Measurements from ENCODE around the gene CABLES1. TPM values are rescaled to one million over a fixed set of nuclear protein-coding genes. Genes with fewer than 3 reads are reported as not detected.

Gene CABLES1
- polyA plus RNA-seq, 1 donor (not counting 4 experiments of a cell fraction or from before 2014, with no cell fraction given) = 1.00 TPM

GRCh38 chr18:23200756-23201155 lies 65.5 kb downstream of the CABLES1 start:
- Histone ChIP-seq H3K4me2 (ENCODE audit: control insufficient read depth, extremely low read depth, insufficient read depth, low read depth, low read length) (no peak overlapping the region), H3K27ac (ENCODE audit: control insufficient read depth, insufficient read depth, low read length) (no peak overlapping the region), H3K79me2 (ENCODE audit: control insufficient read depth, insufficient read depth, low read length) (no peaks in the 10 kb centered on the region), H2AFZ (ENCODE audit: control insufficient read depth, low read length) (no peak overlapping the region), H3K4me3 (ENCODE audit: control insufficient read depth in 2 of 3, extremely low read depth in 1 of 3, insufficient read depth in 2 of 3, low read depth in 1 of 3, low read length in 3 of 3) (no peak overlapping the region), H3K9ac (ENCODE audit: control insufficient read depth, extremely low read depth, insufficient read depth, low read length) (no peak overlapping the region), H4K20me1 (ENCODE audit: control insufficient read depth, extremely low read depth, insufficient read depth, low read length) (no peaks in the 10 kb centered on the region), H3K9me1 (ENCODE audit: control insufficient read depth, extremely low read depth, insufficient read depth, low read length) (no peaks in the 10 kb centered on the region), H3K36me3 (ENCODE audit: control insufficient read depth in 2 of 2, extremely low read depth in 1 of 2, insufficient read depth in 2 of 2, low read length in 2 of 2) (no peaks in the 10 kb centered on the region), H3K9me3 (ENCODE audit: control insufficient read depth, low read depth, low read length) (no peaks in the 10 kb centered on the region), H3K4me1 (ENCODE audit: control insufficient read depth, extremely low read depth, insufficient read depth, low read length) (no peaks in the 10 kb centered on the region), H3K27me3 (ENCODE audit: control insufficient read depth, extremely low read depth, insufficient read depth, low read length) (no peaks in the 10 kb centered on the region)
- no peak for FAIRE-seq
- TF ChIP-seq, protein P1, sequence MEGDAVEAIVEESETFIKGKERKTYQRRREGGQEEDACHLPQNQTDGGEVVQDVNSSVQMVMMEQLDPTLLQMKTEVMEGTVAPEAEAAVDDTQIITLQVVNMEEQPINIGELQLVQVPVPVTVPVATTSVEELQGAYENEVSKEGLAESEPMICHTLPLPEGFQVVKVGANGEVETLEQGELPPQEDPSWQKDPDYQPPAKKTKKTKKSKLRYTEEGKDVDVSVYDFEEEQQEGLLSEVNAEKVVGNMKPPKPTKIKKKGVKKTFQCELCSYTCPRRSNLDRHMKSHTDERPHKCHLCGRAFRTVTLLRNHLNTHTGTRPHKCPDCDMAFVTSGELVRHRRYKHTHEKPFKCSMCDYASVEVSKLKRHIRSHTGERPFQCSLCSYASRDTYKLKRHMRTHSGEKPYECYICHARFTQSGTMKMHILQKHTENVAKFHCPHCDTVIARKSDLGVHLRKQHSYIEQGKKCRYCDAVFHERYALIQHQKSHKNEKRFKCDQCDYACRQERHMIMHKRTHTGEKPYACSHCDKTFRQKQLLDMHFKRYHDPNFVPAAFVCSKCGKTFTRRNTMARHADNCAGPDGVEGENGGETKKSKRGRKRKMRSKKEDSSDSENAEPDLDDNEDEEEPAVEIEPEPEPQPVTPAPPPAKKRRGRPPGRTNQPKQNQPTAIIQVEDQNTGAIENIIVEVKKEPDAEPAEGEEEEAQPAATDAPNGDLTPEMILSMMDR (optimal IDR thresholded peaks at IDR 0.05 in 1 of 3, IDR thresholded peaks at IDR 0.05 in 1 of 3, conservative IDR thresholded peaks at IDR 0.05 in 1 of 3; ENCODE audit: extremely low read depth in 1 of 3, insufficient read depth in 2 of 3, low read length in 3 of 3) = no peak
- no peak for TF ChIP-seq EZH2 (IDR thresholded peaks at IDR 0.05; ENCODE audit: low read length)
- dilution Hi-C loops (cut with MboI; ENCODE audit: extremely low pct_ligation_motif_present, low sequenced_read_pairs) = no loop called here
- DNase-seq (ENCODE audit: low read depth, low spot score) = no peak

- no peak for DNase-seq (ENCODE audit: low read depth, low spot score)
- Histone ChIP-seq H3K9ac (ENCODE audit: control insufficient read depth, extremely low read depth, insufficient read depth, low read length) (no peak overlapping the region), H2AFZ (ENCODE audit: control insufficient read depth, low read length) (no peak overlapping the region)
These were observed 66.5 kb downstream of the CABLES1 start for GRCh38 chr18:23201741-23202140.

More at GRCh38 chr18:23201741-23202140, 66.5 kb downstream of the CABLES1 start:
- no peaks in the 10 kb centered on the region for H3K9me1 ChIP-seq (ENCODE audit: control insufficient read depth, extremely low read depth, insufficient read depth, low read length)
- no peaks in the 10 kb centered on the region for H3K36me3 ChIP-seq (ENCODE audit: control insufficient read depth in 2 of 2, extremely low read depth in 1 of 2, insufficient read depth in 2 of 2, low read length in 2 of 2)
- no peaks in the 10 kb centered on the region for H3K27me3 ChIP-seq (ENCODE audit: control insufficient read depth, extremely low read depth, insufficient read depth, low read length)
- H3K4me3 ChIP-seq (ENCODE audit: control insufficient read depth in 2 of 3, extremely low read depth in 1 of 3, insufficient read depth in 2 of 3, low read depth in 1 of 3, low read length in 3 of 3) = no peak overlapping the region
- H3K4me1 ChIP-seq (ENCODE audit: control insufficient read depth, extremely low read depth, insufficient read depth, low read length) = no peaks in the 10 kb centered on the region
- no peaks in the 10 kb centered on the region for H4K20me1 ChIP-seq (ENCODE audit: control insufficient read depth, extremely low read depth, insufficient read depth, low read length)
- H3K4me2 ChIP-seq (ENCODE audit: control insufficient read depth, extremely low read depth, insufficient read depth, low read depth, low read length) = no peak overlapping the region
- H3K79me2 ChIP-seq (ENCODE audit: control insufficient read depth, insufficient read depth, low read length) = no peaks in the 10 kb centered on the region
- no peak overlapping the region for H3K27ac ChIP-seq (ENCODE audit: control insufficient read depth, insufficient read depth, low read length)
- no peak for FAIRE-seq
- dilution Hi-C loops (cut with MboI; ENCODE audit: extremely low pct_ligation_motif_present, low sequenced_read_pairs) = no loop called here
- H3K9me3 ChIP-seq (ENCODE audit: control insufficient read depth, low read depth, low read length) = no peaks in the 10 kb centered on the region
- TF ChIP-seq, protein P1 (optimal IDR thresholded peaks at IDR 0.05 in 1 of 3, IDR thresholded peaks at IDR 0.05 in 1 of 3, conservative IDR thresholded peaks at IDR 0.05 in 1 of 3; ENCODE audit: extremely low read depth in 1 of 3, insufficient read depth in 2 of 3, low read length in 3 of 3) = no peak
- no peak for TF ChIP-seq EZH2 (IDR thresholded peaks at IDR 0.05; ENCODE audit: low read length)

All from keratinocyte (primary cell).